Measurements from ENCODE around the gene XRCC4. TPM values are rescaled to one million over a fixed set of nuclear protein-coding genes. Genes with fewer than 3 reads are reported as not detected.

The XRCC4 gene
- polyA plus RNA-seq, 1 donor (not counting 4 experiments of a cell fraction or from before 2014, with no cell fraction given), result 10.9 TPM

GRCh38 chr5:83126501-83126900 lies 49.2 kb downstream of the XRCC4 start:
- Histone ChIP-seq H3K9ac (ENCODE audit: control insufficient read depth, extremely low read depth, insufficient read depth, low read length) (no peak overlapping the region), H3K9me1 (ENCODE audit: control insufficient read depth, extremely low read depth, insufficient read depth, low read length) (no peaks in the 10 kb centered on the region), H3K36me3 (ENCODE audit: control insufficient read depth in 2 of 2, extremely low read depth in 1 of 2, insufficient read depth in 2 of 2, low read length in 2 of 2) (no peaks in the 10 kb centered on the region), H3K79me2 (ENCODE audit: control insufficient read depth, insufficient read depth, low read length) (no peaks in the 10 kb centered on the region), H3K4me3 (ENCODE audit: control insufficient read depth in 2 of 3, extremely low read depth in 1 of 3, insufficient read depth in 2 of 3, low read depth in 1 of 3, low read length in 3 of 3) (no peak overlapping the region), H3K9me3 (ENCODE audit: control insufficient read depth, low read depth, low read length) (no peaks in the 10 kb centered on the region), H4K20me1 (ENCODE audit: control insufficient read depth, extremely low read depth, insufficient read depth, low read length) (no peaks in the 10 kb centered on the region), H2AFZ (ENCODE audit: control insufficient read depth, low read length) (no peak overlapping the region), H3K4me2 (ENCODE audit: control insufficient read depth, extremely low read depth, insufficient read depth, low read depth, low read length) (no peak overlapping the region), H3K4me1 (ENCODE audit: control insufficient read depth, extremely low read depth, insufficient read depth, low read length) (no peaks in the 10 kb centered on the region), H3K27me3 (ENCODE audit: control insufficient read depth, extremely low read depth, insufficient read depth, low read length) (no peaks in the 10 kb centered on the region), H3K27ac (ENCODE audit: control insufficient read depth, insufficient read depth, low read length) (no peak overlapping the region)
- TF ChIP-seq CTCF (optimal IDR thresholded peaks at IDR 0.05 in 1 of 3, IDR thresholded peaks at IDR 0.05 in 1 of 3, conservative IDR thresholded peaks at IDR 0.05 in 1 of 3; ENCODE audit: extremely low read depth in 1 of 3, insufficient read depth in 2 of 3, low read length in 3 of 3), result no peak
- no peak for TF ChIP-seq EZH2 (IDR thresholded peaks at IDR 0.05; ENCODE audit: low read length)
- no peak for DNase-seq (ENCODE audit: low read depth, low spot score)
- FAIRE-seq, result no peak
- dilution Hi-C loops (cut with MboI; ENCODE audit: extremely low pct_ligation_motif_present, low sequenced_read_pairs), result no loop called here

GRCh38 chr5:83133797-83134196 lies 56.5 kb downstream of the XRCC4 start:
- Histone ChIP-seq H3K4me1 (ENCODE audit: control insufficient read depth, extremely low read depth, insufficient read depth, low read length) (no peaks in the 10 kb centered on the region), H3K9ac (ENCODE audit: control insufficient read depth, extremely low read depth, insufficient read depth, low read length) (no peak overlapping the region), H3K9me3 (ENCODE audit: control insufficient read depth, low read depth, low read length) (no peaks in the 10 kb centered on the region), H3K79me2 (ENCODE audit: control insufficient read depth, insufficient read depth, low read length) (no peaks in the 10 kb centered on the region), H3K36me3 (ENCODE audit: control insufficient read depth in 2 of 2, extremely low read depth in 1 of 2, insufficient read depth in 2 of 2, low read length in 2 of 2) (no peaks in the 10 kb centered on the region), H3K4me2 (ENCODE audit: control insufficient read depth, extremely low read depth, insufficient read depth, low read depth, low read length) (no peak overlapping the region), H3K4me3 (ENCODE audit: control insufficient read depth in 2 of 3, extremely low read depth in 1 of 3, insufficient read depth in 2 of 3, low read depth in 1 of 3, low read length in 3 of 3) (no peak overlapping the region), H3K9me1 (ENCODE audit: control insufficient read depth, extremely low read depth, insufficient read depth, low read length) (no peaks in the 10 kb centered on the region), H3K27ac (ENCODE audit: control insufficient read depth, insufficient read depth, low read length) (no peak overlapping the region), H4K20me1 (ENCODE audit: control insufficient read depth, extremely low read depth, insufficient read depth, low read length) (no peaks in the 10 kb centered on the region), H2AFZ (ENCODE audit: control insufficient read depth, low read length) (no peak overlapping the region), H3K27me3 (ENCODE audit: control insufficient read depth, extremely low read depth, insufficient read depth, low read length) (no peaks in the 10 kb centered on the region)
- DNase-seq (ENCODE audit: low read depth, low spot score) (no peak), FAIRE-seq (no peak)
- TF ChIP-seq EZH2 (IDR thresholded peaks at IDR 0.05; ENCODE audit: low read length) (no peak), CTCF (optimal IDR thresholded peaks at IDR 0.05 in 1 of 3, IDR thresholded peaks at IDR 0.05 in 1 of 3, conservative IDR thresholded peaks at IDR 0.05 in 1 of 3; ENCODE audit: extremely low read depth in 1 of 3, insufficient read depth in 2 of 3, low read length in 3 of 3) (peak in 1 of 3 experiments; percentile 1)
- dilution Hi-C loops (cut with MboI; ENCODE audit: extremely low pct_ligation_motif_present, low sequenced_read_pairs), result no loop called here

Data from keratinocyte (primary cell).